ENCODE measurements around the gene CTXN3. TPM values are rescaled to one million over a fixed set of nuclear protein-coding genes. Genes with fewer than 3 reads are reported as not detected.

Gene CTXN3
- total and polyA plus RNA-seq, 10 of the 15 experiments (the other 5 are each of a cell fraction or from before 2014, with no cell fraction given): not detected

DNA sequence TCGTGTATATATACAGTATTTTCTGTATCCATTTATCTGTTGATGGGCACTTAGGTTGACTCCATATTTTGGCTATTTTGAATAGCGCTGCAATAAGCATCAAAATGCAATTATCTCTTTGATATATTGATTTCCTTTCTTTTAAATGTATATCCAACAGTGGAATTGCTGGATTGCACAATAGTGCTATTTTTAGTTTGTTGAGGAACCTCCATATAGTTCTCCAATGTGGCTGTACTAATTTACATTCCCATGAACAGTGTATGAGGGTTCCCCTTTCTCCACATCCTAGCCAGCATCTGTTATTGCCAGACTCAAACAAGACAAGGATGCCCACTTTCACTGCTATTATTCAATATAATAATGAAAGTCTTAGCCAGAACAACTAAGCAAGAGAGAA, 9.1 kb upstream of the CTXN3 start (continued):
- no peak for TF ChIP-seq BRCA1 (IDR thresholded peaks at IDR 0.05; ENCODE audit: low read depth, low read length)
- TF ChIP-seq HDAC6 (IDR thresholded peaks at IDR 0.05; ENCODE audit: unreplicated experiment): no peak
- TF ChIP-seq, protein P1, sequence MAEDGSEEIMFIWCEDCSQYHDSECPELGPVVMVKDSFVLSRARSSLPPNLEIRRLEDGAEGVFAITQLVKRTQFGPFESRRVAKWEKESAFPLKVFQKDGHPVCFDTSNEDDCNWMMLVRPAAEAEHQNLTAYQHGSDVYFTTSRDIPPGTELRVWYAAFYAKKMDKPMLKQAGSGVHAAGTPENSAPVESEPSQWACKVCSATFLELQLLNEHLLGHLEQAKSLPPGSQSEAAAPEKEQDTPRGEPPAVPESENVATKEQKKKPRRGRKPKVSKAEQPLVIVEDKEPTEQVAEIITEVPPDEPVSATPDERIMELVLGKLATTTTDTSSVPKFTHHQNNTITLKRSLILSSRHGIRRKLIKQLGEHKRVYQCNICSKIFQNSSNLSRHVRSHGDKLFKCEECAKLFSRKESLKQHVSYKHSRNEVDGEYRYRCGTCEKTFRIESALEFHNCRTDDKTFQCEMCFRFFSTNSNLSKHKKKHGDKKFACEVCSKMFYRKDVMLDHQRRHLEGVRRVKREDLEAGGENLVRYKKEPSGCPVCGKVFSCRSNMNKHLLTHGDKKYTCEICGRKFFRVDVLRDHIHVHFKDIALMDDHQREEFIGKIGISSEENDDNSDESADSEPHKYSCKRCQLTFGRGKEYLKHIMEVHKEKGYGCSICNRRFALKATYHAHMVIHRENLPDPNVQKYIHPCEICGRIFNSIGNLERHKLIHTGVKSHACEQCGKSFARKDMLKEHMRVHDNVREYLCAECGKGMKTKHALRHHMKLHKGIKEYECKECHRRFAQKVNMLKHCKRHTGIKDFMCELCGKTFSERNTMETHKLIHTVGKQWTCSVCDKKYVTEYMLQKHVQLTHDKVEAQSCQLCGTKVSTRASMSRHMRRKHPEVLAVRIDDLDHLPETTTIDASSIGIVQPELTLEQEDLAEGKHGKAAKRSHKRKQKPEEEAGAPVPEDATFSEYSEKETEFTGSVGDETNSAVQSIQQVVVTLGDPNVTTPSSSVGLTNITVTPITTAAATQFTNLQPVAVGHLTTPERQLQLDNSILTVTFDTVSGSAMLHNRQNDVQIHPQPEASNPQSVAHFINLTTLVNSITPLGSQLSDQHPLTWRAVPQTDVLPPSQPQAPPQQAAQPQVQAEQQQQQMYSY (CRISPR knock-in tag; IDR thresholded peaks at IDR 0.05): no peak

DNA sequence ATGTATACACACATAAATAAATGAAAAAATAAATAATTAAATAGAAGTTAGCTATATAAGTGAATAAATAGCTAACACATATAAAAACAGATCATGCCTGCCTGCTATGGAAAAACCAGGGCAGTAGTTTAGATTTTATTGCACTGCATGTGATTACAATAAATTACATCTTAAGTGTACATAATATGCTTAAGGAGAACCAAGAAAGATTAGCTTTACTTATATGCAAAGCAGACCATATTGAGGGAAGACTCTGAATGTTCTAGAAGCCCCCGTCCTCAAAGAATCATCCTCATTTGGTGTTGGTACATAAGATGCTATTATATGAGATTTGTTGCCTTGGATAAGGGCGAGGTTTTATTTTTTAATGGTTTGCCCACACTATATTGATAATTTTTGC, 5.9 kb upstream of the CTXN3 start:
- H3K27me3 ChIP-seq (replicated peaks in 1 of 2; ENCODE audit: control insufficient read depth in 2 of 2, insufficient read depth in 2 of 2, low read length in 1 of 2): no peaks in the 10 kb centered on the region
- H3K9me3 ChIP-seq (replicated peaks; ENCODE audit: control insufficient read depth, insufficient read depth, low read length): no peaks in the 10 kb centered on the region
- H3K4me2 ChIP-seq (ENCODE audit: control insufficient read depth, insufficient read depth): no peak overlapping the region
- ATAC-seq (no peak), FAIRE-seq (no peak), DNase-seq (ENCODE audit: low read depth, low spot score) (no peak)
- SMC1A ChIA-PET (ENCODE audit: uncharacterized antibody, unreplicated experiment): interaction anchor here (0.8 to 3.2 kb wide), 4 partner anchors 12 to 79 kb away, joined by 3 to 8 read pairs (median 4); no protein-coding TSS in a partner anchor
- RAD21 ChIA-PET (ENCODE audit: unreplicated experiment): no interaction called here
- no peak overlapping the region for H3K4me3 ChIP-seq
- H3K9ac ChIP-seq (ENCODE audit: control insufficient read depth, insufficient read depth, low read length): no peak overlapping the region
- POLR2A ChIA-PET: no interaction called here
- H3K27ac ChIP-seq (ENCODE audit: control insufficient read depth, insufficient read depth): no peak overlapping the region
- CTCF ChIA-PET: interaction anchor here (1.0 kb wide), 1 partner anchor 231 kb away, joined by 3 read pairs; no protein-coding TSS in a partner anchor
- no peaks in the 10 kb centered on the region for H3K79me2 ChIP-seq (ENCODE audit: control insufficient read depth, insufficient read depth, low read length)
- in situ Hi-C loops (cut with MboI): no loop called here
- BruUV-seq (replicated peaks): no TSS peak
- no peaks in the 10 kb centered on the region for H4K20me1 ChIP-seq (ENCODE audit: control insufficient read depth, insufficient read depth)
- WGBS (ENCODE audit: insufficient coverage, insufficient replicate concordance, low lambda C conversion rate, missing lambda C conversion rate): 0% methylated on average over 2 of the region's 2 CpGs
- H2AFZ ChIP-seq (ENCODE audit: control insufficient read depth, low read depth, low read length): no peak overlapping the region
- no peaks in the 10 kb centered on the region for H3K36me3 ChIP-seq (ENCODE audit: control insufficient read depth in 2 of 2, insufficient read depth in 2 of 2, low read length in 1 of 2)
- H3K4me1 ChIP-seq (ENCODE audit: control insufficient read depth, insufficient read depth, low read length): no peaks in the 10 kb centered on the region
- intact Hi-C loops (cut with micrococcal nuclease; ENCODE audit: unreplicated experiment): no loop called here
- TF ChIP-seq SP1 (IDR thresholded peaks at IDR 0.05; ENCODE audit: low read depth, low read length) (no peak), RCOR1 (conservative IDR thresholded peaks at IDR 0.05; ENCODE audit: low read depth, low read length) (no peak), SREBF2 (IDR thresholded peaks at IDR 0.05; ENCODE audit: low read length) (no peak), FOS (IDR thresholded peaks at IDR 0.05; ENCODE audit: borderline replicate concordance, extremely low read depth, insufficient read length) (no peak), IRF4 (IDR thresholded peaks at IDR 0.05; ENCODE audit: low read depth, low read length) (no peak), DPF2 (IDR thresholded peaks at IDR 0.05) (no peak), LARP7 (IDR thresholded peaks at IDR 0.05) (no peak), POU2F2 (IDR thresholded peaks at IDR 0.05; ENCODE audit: borderline replicate concordance, low read depth, low read length) (no peak), BACH1 (IDR thresholded peaks at IDR 0.05; ENCODE audit: borderline replicate concordance) (no peak), WRNIP1 (IDR thresholded peaks at IDR 0.05; ENCODE audit: borderline replicate concordance, low read depth, low read length) (no peak), NFYA (IDR thresholded peaks at IDR 0.05; ENCODE audit: borderline replicate concordance, low read depth, low read length) (no peak), SREBF1 (IDR thresholded peaks at IDR 0.05; ENCODE audit: low read length) (no peak), ETV6 (conservative IDR thresholded peaks at IDR 0.05 in 1 of 2, IDR thresholded peaks at IDR 0.05 in 1 of 2; ENCODE audit: borderline replicate concordance in 1 of 2, low read depth in 1 of 2) (no peak)
- TF ChIP-seq, protein P2, sequence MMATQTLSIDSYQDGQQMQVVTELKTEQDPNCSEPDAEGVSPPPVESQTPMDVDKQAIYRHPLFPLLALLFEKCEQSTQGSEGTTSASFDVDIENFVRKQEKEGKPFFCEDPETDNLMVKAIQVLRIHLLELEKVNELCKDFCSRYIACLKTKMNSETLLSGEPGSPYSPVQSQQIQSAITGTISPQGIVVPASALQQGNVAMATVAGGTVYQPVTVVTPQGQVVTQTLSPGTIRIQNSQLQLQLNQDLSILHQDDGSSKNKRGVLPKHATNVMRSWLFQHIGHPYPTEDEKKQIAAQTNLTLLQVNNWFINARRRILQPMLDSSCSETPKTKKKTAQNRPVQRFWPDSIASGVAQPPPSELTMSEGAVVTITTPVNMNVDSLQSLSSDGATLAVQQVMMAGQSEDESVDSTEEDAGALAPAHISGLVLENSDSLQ (IDR thresholded peaks at IDR 0.05): no peak
- TF ChIP-seq, protein P3, sequence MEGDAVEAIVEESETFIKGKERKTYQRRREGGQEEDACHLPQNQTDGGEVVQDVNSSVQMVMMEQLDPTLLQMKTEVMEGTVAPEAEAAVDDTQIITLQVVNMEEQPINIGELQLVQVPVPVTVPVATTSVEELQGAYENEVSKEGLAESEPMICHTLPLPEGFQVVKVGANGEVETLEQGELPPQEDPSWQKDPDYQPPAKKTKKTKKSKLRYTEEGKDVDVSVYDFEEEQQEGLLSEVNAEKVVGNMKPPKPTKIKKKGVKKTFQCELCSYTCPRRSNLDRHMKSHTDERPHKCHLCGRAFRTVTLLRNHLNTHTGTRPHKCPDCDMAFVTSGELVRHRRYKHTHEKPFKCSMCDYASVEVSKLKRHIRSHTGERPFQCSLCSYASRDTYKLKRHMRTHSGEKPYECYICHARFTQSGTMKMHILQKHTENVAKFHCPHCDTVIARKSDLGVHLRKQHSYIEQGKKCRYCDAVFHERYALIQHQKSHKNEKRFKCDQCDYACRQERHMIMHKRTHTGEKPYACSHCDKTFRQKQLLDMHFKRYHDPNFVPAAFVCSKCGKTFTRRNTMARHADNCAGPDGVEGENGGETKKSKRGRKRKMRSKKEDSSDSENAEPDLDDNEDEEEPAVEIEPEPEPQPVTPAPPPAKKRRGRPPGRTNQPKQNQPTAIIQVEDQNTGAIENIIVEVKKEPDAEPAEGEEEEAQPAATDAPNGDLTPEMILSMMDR (IDR thresholded peaks at IDR 0.05 in 2 of 3, conservative IDR thresholded peaks at IDR 0.05 in 1 of 3; ENCODE audit: control insufficient read depth in 2 of 3, extremely low read depth in 1 of 3, insufficient read depth in 1 of 3, low read depth in 3 of 3, low read length in 3 of 3): no peak
